Hematopoietic multipotent progenitor cell treated with erythropoietin and hydrocortisone succinate and interleukin-3 and kit ligand, for 17 days (in vitro differentiated cells): Measurements from ENCODE around the gene TCF4.

ENCODE experiments used
- DNase-seq: peaks from one replicate; pipeline ENCODE4 v3.0.0-alpha.2; 2015; ENCODE audit warnings: low spot score

Gene TCF4

GRCh38 chr18:55346961-55347740, 240.8 kb downstream of the TCF4 start:
- no peak for DNase-seq

- DNase-seq: no peak
These were observed 241.6 kb downstream of the TCF4 start for GRCh38 chr18:55346387-55346786.

DNA sequence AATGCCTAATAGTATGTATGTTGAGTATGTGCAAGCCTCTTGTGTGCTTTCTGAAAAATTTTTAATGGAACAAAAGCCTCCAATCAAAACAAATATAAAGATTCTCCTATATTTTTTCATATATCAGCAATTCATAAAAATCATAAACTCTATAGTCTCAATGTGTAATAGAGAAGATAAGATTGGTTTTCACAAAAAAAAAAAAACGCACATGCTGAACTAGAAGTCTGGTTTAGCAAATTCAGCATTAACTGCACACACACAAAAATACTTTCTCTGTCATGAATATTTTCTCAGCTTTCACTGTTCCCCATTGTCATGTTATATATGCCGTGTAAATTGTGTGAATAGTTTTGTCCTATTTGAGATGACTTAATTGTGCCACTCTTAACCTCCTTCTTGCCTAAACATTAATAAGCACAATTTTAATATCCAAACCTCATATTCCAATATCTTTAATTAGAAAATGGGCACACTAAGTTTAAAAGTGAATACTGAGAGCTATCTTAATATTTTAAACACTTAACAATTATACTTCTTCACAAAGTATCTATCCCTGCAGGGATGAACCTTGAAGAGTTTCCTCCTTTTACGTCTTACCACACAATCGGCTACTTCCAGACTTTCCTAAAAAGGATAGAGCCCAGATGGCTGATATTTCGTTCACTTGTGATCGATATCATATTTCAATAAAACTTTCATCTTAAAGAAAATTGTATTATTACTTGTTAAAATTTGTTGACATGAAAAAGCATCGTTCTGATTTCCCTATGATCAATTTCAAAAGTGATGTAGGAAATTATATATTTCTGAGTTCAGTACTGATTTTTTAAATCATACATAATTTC, 242.7 kb downstream of the TCF4 start:
- DNase-seq: no peak

GRCh38 chr18:55343396-55344073, 244.5 kb downstream of the TCF4 start:
- no peak for DNase-seq

DNA sequence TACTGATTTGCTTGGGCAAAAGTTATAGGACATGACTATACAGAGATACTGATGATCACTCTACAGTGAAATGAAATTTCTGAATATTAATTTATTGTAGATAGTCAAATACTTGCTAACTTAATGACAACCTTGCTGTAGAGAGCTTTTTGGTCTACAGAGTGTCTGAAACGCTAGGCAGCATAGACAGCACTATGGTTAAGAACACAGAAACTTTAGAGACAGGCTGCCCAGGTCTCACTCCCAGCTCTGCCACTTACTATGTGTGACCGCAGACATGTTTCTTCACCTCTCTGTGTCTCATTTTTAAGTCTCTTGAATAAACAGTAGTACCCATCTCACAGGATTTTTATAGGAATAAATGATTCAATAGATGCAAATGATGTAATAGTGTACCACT, 247.0 kb downstream of the TCF4 start:
- DNase-seq: no peak

- DNase-seq: no peak
These were observed 248.0 kb downstream of the TCF4 start for GRCh38 chr18:55339990-55340389.

- DNase-seq: no peak
These were observed 248.9 kb downstream of the TCF4 start for GRCh38 chr18:55338978-55339650.

DNA sequence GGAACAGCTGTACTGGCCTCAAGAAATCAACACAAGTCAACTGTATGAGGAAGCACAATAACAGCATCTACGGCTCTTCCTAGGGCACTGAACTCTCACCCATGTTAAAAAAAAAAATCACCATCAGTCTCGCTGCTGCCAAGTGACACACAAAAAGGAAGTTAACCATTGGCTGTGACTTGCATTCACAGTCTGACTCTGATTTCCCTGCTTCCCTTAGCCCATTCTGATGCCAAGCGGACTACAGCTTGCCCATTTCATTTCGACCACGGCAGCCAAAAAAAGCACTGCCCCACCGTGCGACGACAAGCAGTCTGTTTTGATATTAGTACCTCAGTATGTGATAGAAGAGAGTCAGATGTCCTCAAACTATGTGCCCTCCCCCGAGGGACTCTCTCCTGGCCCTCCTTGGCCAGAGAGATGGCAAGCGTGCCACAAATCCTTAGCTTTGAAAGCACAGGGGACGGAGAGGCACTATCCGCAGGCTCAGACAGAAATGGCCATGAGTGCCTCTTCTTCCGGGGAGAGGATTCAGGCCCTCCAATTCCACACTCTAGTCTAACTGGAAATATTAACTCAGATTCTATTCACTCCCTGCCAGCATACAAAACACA, 250.0 kb downstream of the TCF4 start:
- DNase-seq: no peak

GRCh38 chr18:55337138-55337537, 250.9 kb downstream of the TCF4 start:
- DNase-seq: no peak

- DNase-seq: no peak
These were observed 251.4 kb downstream of the TCF4 start for GRCh38 chr18:55336438-55337100.

- no peak for DNase-seq
These were observed 253.1 kb downstream of the TCF4 start for GRCh38 chr18:55334875-55335274.

DNA sequence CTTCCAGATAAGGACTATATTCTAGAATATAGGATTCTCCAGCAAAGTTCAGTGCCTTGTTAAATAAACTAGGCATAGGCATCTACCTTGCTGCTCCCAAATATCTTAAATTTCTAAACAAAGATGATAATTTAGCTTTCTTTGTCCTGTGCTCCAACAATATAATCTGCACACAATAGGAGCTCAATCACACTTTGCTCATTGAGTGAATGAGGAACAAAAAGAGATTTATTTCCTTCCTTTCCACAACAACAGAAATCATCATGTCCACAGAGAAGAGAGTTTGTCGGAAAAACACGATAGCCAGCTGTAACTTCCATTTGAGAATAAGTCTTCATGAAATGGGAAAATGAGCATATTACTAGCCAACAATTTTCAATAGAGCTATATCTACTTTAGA, 256.7 kb downstream of the TCF4 start:
- DNase-seq: no peak

- no peak for DNase-seq
These were observed 259.7 kb downstream of the TCF4 start for GRCh38 chr18:55328301-55328700.

GRCh38 chr18:55327454-55327853, 260.5 kb downstream of the TCF4 start:
- DNase-seq: no peak

GRCh38 chr18:55326134-55326533, 261.9 kb downstream of the TCF4 start:
- DNase-seq: no peak

- no peak for DNase-seq
These were observed 263.8 kb downstream of the TCF4 start for GRCh38 chr18:55324166-55324565.

DNA sequence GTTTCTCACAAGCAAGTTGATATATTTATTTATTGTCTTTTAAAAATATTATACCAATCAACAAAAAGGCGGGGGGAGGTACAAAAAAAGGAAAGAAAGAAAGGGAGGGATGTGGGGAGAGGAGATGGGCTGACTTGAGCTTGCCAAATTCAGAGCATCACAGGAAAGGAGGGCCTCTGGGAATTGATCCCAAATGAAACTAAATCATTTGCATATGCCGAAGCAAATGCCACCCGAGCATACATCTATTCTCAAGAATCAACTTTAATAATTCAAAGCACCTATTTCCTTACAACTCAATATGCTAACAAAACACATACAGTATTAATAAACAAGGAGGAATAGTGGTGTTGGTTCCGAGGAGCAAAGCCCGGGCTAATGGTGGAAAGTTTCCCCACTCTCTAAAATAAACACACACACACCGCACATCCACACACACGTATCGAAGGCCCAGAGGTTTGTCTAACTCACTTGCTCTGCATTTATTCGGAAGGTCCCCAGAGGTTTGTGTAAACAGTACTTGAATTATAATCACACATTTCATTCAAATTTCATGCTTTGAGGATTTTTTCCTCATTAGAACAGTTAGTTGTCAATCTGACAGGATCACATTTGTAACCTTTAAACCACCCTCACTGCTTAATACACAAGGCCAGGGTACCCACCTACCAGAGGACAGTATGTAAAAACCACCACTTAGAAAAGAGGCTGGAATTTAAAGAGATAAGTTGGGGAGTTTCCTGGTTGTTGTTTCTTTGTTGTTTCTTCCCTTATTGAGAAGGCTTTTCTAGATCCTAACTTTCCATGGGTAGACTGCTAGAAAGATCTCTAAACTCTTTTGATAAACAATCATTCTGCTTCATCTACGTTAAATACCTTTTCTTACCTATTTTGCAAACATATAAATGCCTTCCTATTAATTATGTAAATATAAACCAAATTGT, 264.7 kb downstream of the TCF4 start:
- no peak for DNase-seq

DNA sequence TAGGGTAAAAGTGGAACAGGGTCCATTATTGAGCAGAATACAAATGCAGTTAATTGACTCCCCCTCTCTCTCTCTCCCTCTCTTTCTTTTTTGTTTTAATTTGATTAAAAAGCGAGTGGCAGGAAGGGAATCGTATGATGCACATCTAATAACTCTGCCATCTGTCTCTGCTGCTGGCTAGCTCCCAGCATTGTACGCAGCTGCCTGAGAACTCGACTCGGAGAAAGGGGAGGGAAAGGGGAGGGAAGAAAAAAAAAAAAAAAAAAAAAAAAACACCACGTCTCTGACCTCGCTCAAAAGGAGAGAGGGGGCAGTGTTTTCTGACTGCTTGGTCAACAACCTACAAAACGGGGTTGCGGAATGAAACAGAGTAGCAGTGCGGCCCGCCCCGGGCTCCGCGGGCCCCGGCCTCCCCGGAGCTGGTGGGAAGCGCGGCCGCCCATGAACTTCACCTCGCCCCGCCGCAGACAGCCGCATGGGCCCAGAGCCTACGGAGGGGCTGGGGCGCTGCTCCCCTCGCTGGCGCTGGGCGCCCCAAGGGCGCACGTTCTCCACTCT, 265.7 kb downstream of the TCF4 start:
- peak; percentile 36 for DNase-seq

DNA sequence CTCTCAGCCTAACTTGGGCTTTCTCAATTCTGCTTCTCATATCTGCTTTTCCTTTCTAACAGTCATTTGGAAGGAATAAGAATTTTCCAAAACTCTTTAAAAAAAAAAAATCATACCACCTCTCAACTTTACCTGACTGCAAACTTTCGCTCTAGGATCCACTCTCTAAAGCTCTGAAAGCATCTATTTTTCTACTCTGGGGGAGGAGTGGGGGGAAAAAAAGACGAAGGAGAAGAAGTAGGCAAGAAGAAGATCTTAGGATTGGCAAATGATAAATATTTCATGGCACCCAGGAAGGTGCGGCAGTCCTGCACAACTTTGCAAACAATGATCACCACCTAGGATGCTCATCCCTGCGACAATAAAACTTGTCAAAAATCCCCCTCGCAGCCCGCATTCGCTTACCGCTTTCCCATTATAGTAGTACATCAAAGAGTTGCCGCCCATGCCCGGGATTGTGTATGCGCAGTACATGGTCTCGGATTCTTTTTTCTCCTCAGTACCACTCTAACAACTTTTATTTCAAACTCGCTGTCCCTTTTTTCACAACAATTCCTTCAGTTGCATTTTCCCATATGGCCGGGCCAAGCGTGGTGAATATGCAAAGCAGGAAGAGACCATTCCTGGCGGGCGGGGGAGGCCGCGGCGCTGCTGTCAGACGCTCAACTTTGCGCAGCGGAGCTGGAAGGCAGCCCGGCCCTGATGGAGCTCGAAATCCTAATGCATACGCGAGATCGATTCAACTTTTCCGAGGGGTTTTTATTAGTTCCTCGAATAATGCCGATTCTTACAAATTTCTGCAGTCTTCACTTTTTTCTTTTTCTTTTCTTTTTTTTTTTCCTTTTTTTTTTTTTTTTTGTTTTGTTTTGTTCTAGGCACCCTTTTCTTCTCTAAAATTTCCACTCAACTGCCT, 266.5 kb downstream of the TCF4 start:
- peak; percentile 50 for DNase-seq
